ENCODE results near the gene TUBB6.

DNA sequence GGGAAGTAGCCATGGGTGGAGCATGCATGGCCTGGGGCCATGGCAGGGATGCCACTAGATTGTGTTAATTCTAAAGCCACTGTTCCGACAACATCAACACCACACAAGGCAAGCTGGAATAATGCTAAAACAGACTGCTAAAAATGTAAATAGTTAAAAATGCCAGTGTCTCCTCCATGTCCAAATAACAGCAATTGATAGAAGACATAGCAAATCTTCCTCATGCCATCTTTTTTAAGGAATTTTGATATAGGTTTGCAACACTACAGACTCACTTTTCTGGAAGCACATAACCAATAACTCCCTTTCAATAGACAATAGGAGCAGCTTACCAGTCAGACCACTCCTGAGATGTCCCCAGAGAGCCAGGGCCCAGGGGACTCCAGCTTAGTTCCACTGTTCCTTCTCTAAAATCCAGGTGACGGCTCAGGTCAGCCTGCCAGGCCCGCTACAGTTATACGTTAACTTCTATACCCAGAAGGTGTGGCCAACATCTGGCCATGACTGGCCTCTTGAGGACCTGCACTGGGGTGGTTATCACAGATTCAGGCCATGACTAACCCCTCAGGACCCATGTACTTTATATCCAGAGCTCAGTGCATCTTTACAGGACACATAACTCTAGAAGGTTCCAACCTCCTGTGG, 20.3 kb downstream of the TUBB6 start:
- TF ChIP-seq, protein P1, sequence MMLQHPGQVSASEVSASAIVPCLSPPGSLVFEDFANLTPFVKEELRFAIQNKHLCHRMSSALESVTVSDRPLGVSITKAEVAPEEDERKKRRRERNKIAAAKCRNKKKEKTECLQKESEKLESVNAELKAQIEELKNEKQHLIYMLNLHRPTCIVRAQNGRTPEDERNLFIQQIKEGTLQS (IDR thresholded peaks at IDR 0.05; ENCODE audit: borderline replicate concordance, extremely low read depth, low read depth, low read length) = no peak
- TF ChIP-seq CTCF (IDR thresholded peaks at IDR 0.05 in 2 of 3, conservative IDR thresholded peaks at IDR 0.05 in 1 of 3; ENCODE audit: control insufficient read depth in 2 of 3, extremely low read depth in 1 of 3, insufficient read depth in 1 of 3, low read depth in 3 of 3, low read length in 3 of 3) (no peak), TARDBP (IDR thresholded peaks at IDR 0.05; ENCODE audit: borderline replicate concordance) (no peak), NRF1 (conservative IDR thresholded peaks at IDR 0.05; ENCODE audit: low read depth, low read length) (no peak), SUZ12 (IDR thresholded peaks at IDR 0.05; ENCODE audit: unreplicated experiment) (no peak)
- TF ChIP-seq, protein P2, sequence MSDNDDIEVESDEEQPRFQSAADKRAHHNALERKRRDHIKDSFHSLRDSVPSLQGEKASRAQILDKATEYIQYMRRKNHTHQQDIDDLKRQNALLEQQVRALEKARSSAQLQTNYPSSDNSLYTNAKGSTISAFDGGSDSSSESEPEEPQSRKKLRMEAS (IDR thresholded peaks at IDR 0.05; ENCODE audit: low read depth, low read length) = no peak
